Gastrocnemius medialis (tissue), 4 donors: ENCODE measurements around the gene BRSK1. TPM values are rescaled to one million over a fixed set of nuclear protein-coding genes. Genes with fewer than 3 reads are reported as not detected.

ENCODE experiments used
- ATAC-seq, 2 donors: fragments of 150-250 bp; one replicate each; pipeline ENCODE4 v1.9.1; 2016
- DNase-seq, 2 donors: peaks; one replicate each; pipeline ENCODE4 v3.0.0-alpha.2; 2019
- H3K27ac ChIP-seq, 4 donors: fragments of 200-600 bp; sonication (generic); 1 replicate in 1 of 4; 2 replicates in 3 of 4; pipeline ENCODE4 v1.5.1; 2016 to 2018; ENCODE audit warnings: mild to moderate bottlenecking in 2 of 4, moderate library complexity in 1 of 4
- H3K27me3 ChIP-seq, 3 donors: fragments of 200-600 bp; sonication (generic) in 2 of 3; 1 replicate in 1 of 3; 2 replicates in 2 of 3; pipeline versions ENCODE4 v1.5.1 to v1.6.0; 2016 to 2019; ENCODE audit warnings: mild to moderate bottlenecking in 1 of 3, moderate library complexity in 1 of 3
- H3K36me3 ChIP-seq, 2 donors: fragments of 200-600 bp; sonication (generic) in 1 of 2; one replicate each; pipeline ENCODE4 v1.5.1; 2017 to 2018
- H3K4me1 ChIP-seq, 2 donors: fragments of 200-600 bp; sonication (generic) in 1 of 2; one replicate each; pipeline ENCODE4 v1.5.1; 2016 to 2017; ENCODE audit warnings: mild to moderate bottlenecking in 2 of 2
- H3K4me3 ChIP-seq, 4 donors: fragments of 200-600 bp; sonication (generic) in 3 of 4; 1 replicate in 1 of 4; 2 replicates in 3 of 4; pipeline ENCODE4 v1.5.1; 2016 to 2019; ENCODE audit warnings: mild to moderate bottlenecking in 2 of 4
- H3K9me3 ChIP-seq, 3 donors: fragments of 200-600 bp; sonication (generic) in 2 of 3; 1 replicate in 1 of 3; 2 replicates in 2 of 3; pipeline ENCODE4 v1.5.1; 2016 to 2019
- CTCF ChIP-seq, 5 experiments: fragments of 450-650 bp in 3 of 5; fragments of 200-600 bp in 2 of 5; sonication (generic) in 2 of 5; IDR thresholded peaks in 4 of 5; conservative IDR thresholded peaks in 1 of 5; 1 replicate in 4 of 5; 2 replicates in 1 of 5; pipeline ENCODE4 v1.5.1; 2016 to 2019; ENCODE audit warnings: antibody characterized with exemption in 5 of 5, mild to moderate bottlenecking in 3 of 5, moderate library complexity in 3 of 5
- POLR2A ChIP-seq, 2 donors: fragments of 450-650 bp; IDR thresholded peaks; one replicate each; pipeline ENCODE4 v1.6.1; 2017; ENCODE audit warnings: antibody characterized with exemption in 2 of 2, mild to moderate bottlenecking in 2 of 2, moderate library complexity in 2 of 2
- in situ Hi-C, 4 donors: fragments of 200-750 bp; cut with MboI; loops; one replicate each; pipeline versions ENCODE4 v1.15.0 to v1.8.0; 2017; ENCODE audit warnings: low sequenced_read_pairs in 4 of 4
- intact Hi-C: fragments of 100-400 bp; cut with DNase I; formaldehyde crosslinking; loops from one replicate; pipeline ENCODE4 v1.15.1; 2023; ENCODE audit warnings: low total_unique reads
- total RNA-seq, 4 donors: library from RNA; depleted of rRNA; stranded (reverse); fragments of >200 nt; gene quantifications; one replicate each; pipeline versions ENCODE4 v1.1.0 to v1.2.3, GENCODE V29; 2016

Gene BRSK1
- total RNA-seq, 4 donors from 2014 or later: not detected

DNA sequence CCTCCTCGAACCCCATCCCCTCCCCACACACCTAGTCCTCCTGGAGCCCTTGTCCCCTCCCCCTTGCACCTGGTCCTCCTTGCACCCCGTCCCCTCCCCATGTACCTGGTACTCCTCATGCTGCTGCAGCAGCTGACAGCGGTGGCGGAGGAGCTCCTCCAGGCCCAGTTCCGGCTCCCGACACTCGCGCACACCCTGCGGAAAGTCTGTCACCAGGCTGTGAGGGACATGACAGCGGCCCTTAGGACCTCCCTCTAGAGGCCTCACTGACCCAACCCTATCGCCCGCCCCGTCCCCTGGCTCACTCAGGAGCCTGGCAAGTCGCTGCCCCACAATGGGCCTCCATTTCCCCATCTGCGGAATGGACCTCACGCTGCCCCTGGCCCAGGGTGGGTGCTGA, 18.6 kb upstream of the BRSK1 start:
- ATAC-seq (no peak), DNase-seq (no peak)
- H3K27me3 ChIP-seq: no peaks in the 10 kb centered on the region
- no peak overlapping the region for H3K4me3 ChIP-seq
- in situ Hi-C loops: no loop called here
- H3K27ac ChIP-seq: no peak overlapping the region
- no peaks in the 10 kb centered on the region for H3K36me3 ChIP-seq
- H3K4me1 ChIP-seq: peaks cover 0 to 1% of the 10 kb centered on the region in 2 donors
- no peaks in the 10 kb centered on the region for H3K9me3 ChIP-seq
- TF ChIP-seq CTCF (IDR thresholded peaks at IDR 0.05 in 4 of 5, conservative IDR thresholded peaks at IDR 0.05 in 1 of 5) (no peak), POLR2A (IDR thresholded peaks at IDR 0.05) (no peak)
- intact Hi-C loops: no loop called here

DNA sequence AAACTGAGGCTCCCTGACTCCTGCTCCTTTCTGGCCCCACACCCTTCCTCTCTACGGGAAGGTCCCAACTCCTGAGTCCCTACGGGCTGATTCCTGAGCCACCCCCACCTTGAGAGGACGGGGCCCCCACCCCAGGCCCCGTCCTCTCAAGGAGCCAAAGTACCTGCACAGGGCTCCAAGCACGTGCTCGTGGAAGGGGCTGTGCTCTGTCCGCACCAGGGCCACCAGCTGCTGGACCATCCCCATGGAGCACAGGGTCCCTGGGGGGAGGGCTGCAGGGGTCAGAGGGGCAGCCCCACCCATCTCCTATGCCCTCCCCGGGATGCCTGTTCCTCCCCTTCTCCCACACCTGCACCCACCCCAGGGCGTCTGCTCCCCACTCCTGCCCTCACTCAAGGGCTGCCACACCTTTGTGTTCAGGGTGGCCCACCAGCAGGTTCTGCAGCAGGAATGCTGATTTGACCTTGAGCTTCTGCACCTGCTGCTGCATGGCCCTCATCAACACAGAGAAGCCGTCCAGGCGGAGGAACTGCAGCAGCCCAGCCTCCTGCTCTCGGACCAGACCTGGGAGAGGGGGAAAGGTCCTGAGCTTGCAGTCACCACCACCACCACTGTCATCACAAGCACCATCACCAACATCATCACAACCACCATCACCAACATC, 17.9 kb upstream of the BRSK1 start:
- no peaks in the 10 kb centered on the region for H3K27me3 ChIP-seq
- no peaks in the 10 kb centered on the region for H3K4me1 ChIP-seq
- ATAC-seq (no peak), DNase-seq (no peak)
- H3K4me3 ChIP-seq: no peak overlapping the region
- in situ Hi-C loops (no loop called here), intact Hi-C loops (no loop called here)
- H3K9me3 ChIP-seq: no peaks in the 10 kb centered on the region
- no peak overlapping the region for H3K27ac ChIP-seq
- H3K36me3 ChIP-seq: no peaks in the 10 kb centered on the region
- TF ChIP-seq CTCF (IDR thresholded peaks at IDR 0.05 in 4 of 5, conservative IDR thresholded peaks at IDR 0.05 in 1 of 5) (no peak), POLR2A (IDR thresholded peaks at IDR 0.05) (no peak)

DNA sequence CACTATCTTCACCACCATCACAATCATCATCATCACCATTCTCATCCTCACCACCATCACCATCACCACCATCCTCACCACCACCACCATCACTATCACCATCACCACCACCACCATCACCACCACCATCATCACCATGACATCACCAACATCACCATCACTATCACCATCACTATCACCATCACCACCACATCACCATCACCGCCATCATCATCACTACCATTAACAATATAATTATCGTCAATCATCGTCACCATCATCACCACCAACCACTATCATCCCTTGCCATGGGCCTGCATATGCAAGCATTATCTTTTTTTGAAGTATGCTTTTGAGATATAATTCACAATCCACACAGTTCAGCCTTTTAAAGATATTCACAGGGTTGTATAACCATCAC, 17.4 kb upstream of the BRSK1 start:
- no peak overlapping the region for H3K27ac ChIP-seq
- ATAC-seq: no peak
- H3K36me3 ChIP-seq: peaks cover 0 to 2% of the 10 kb centered on the region in 2 donors
- H3K4me3 ChIP-seq: no peak overlapping the region
- H3K9me3 ChIP-seq: no peaks in the 10 kb centered on the region
- intact Hi-C loops (no loop called here), in situ Hi-C loops (no loop called here)
- H3K4me1 ChIP-seq: no peaks in the 10 kb centered on the region
- H3K27me3 ChIP-seq: no peaks in the 10 kb centered on the region
- TF ChIP-seq CTCF (IDR thresholded peaks at IDR 0.05 in 4 of 5, conservative IDR thresholded peaks at IDR 0.05 in 1 of 5) (no peak), POLR2A (IDR thresholded peaks at IDR 0.05) (no peak)
- DNase-seq: no peak

DNA sequence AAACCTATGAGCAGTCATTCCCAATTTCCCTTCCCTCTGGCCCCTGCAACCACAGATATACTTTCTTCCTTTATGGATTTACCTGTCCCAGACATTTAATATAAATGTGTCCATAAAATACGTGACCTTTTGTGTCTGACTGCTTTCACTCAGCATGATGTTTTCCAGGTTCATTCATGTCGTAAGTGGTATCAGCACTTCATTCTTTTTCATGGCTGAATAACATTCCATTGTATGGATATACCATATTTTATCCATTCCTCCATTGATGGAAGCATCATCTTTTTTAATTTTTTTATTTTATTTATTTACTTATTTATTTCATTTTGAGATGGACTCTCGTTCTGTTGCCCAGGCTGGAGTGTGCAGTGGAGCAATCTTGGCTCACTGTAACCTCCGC, 17.0 kb upstream of the BRSK1 start:
- TF ChIP-seq POLR2A (IDR thresholded peaks at IDR 0.05) (no peak), CTCF (IDR thresholded peaks at IDR 0.05 in 4 of 5, conservative IDR thresholded peaks at IDR 0.05 in 1 of 5) (no peak)
- H3K4me1 ChIP-seq: no peaks in the 10 kb centered on the region
- no peak overlapping the region for H3K27ac ChIP-seq
- H3K36me3 ChIP-seq: peaks cover 0 to 6% of the 10 kb centered on the region in 2 donors
- DNase-seq (no peak), ATAC-seq (no peak)
- in situ Hi-C loops (no loop called here), intact Hi-C loops (no loop called here)
- no peaks in the 10 kb centered on the region for H3K9me3 ChIP-seq
- no peak overlapping the region for H3K4me3 ChIP-seq
- no peaks in the 10 kb centered on the region for H3K27me3 ChIP-seq

- Histone ChIP-seq H3K27me3 (no peaks in the 10 kb centered on the region), H3K4me1 (no peaks in the 10 kb centered on the region), H3K36me3 (peaks cover 0 to 31% of the 10 kb centered on the region in 2 donors), H3K4me3 (no peak overlapping the region), H3K9me3 (no peaks in the 10 kb centered on the region), H3K27ac (no peak overlapping the region)
- DNase-seq (no peak), ATAC-seq (no peak)
- in situ Hi-C loops (no loop called here), intact Hi-C loops (no loop called here)
- no peak for TF ChIP-seq POLR2A (IDR thresholded peaks at IDR 0.05)
- TF ChIP-seq CTCF (IDR thresholded peaks at IDR 0.05 in 4 of 5, conservative IDR thresholded peaks at IDR 0.05 in 1 of 5): no peak
Measured at GRCh38 chr19:55269299-55269698, 14.5 kb upstream of the BRSK1 start.
